ENCODE results near the gene ZBTB37. TPM values are rescaled to one million over a fixed set of nuclear protein-coding genes. Genes with fewer than 3 reads are reported as not detected.

Gene ZBTB37
- total and polyA plus RNA-seq, 2 of the 4 experiments (the other 2 are of a cell fraction), result 1.0 to 13.1 TPM

- H3K23ac ChIP-seq (ENCODE audit: low read depth, low read length), result no peak overlapping the region
- no peak for ATAC-seq (ENCODE audit: low read depth)
- no peak overlapping the region for H2BK120ac ChIP-seq (ENCODE audit: low read depth, low read length)
- no TSS peak for BruUV-seq (replicated peaks)
- no peaks in the 10 kb centered on the region for H3K9me3 ChIP-seq (ENCODE audit: control insufficient read depth, insufficient read depth, low read length)
- H2BK15ac ChIP-seq (ENCODE audit: low read depth, low read length), result no peak overlapping the region
- no peak overlapping the region for H3K4ac ChIP-seq (ENCODE audit: low read depth, low read length)
- no peak overlapping the region for H2AK5ac ChIP-seq (ENCODE audit: low read depth, low read length)
- H3K79me1 ChIP-seq (ENCODE audit: low read depth in 1 of 2, low read length in 2 of 2), result peaks cover 0 to 3% of the 10 kb centered on the region in 2 experiments; a peak in 1 of 4 replicates
- in situ Hi-C loops (cut with MboI; ENCODE audit: low sequenced_read_pairs), result no loop called here
- no peak overlapping the region for H4K8ac ChIP-seq (ENCODE audit: low read depth in 2 of 2, low read length in 2 of 2)
- H3K9ac ChIP-seq (ENCODE audit: low read depth, low read length), result no peak overlapping the region
- H2AFZ ChIP-seq (replicated peaks; ENCODE audit: low read length, poor library complexity), result no peak overlapping the region
- H3K4me1 ChIP-seq (ENCODE audit: control insufficient read depth, insufficient read depth, low read length), result no peaks in the 10 kb centered on the region
- no peak overlapping the region for H3K4me2 ChIP-seq (ENCODE audit: low read depth, low read length)
- TF ChIP-seq MAZ (IDR thresholded peaks at IDR 0.05; ENCODE audit: borderline replicate concordance, low read depth, low read length), result no peak
- TF ChIP-seq FOS (IDR thresholded peaks at IDR 0.05; ENCODE audit: low read depth, low read length), result no peak
- TF ChIP-seq MAFK (IDR thresholded peaks at IDR 0.05; ENCODE audit: low read depth, low read length), result no peak
- TF ChIP-seq POLR2A (IDR thresholded peaks at IDR 0.05; ENCODE audit: low read depth, low read length), result no peak
- no peak for TF ChIP-seq BHLHE40 (IDR thresholded peaks at IDR 0.05; ENCODE audit: low read depth, low read length)
- no peak for TF ChIP-seq RAD21 (IDR thresholded peaks at IDR 0.05; ENCODE audit: low read length)
- no peak for TF ChIP-seq MXI1 (IDR thresholded peaks at IDR 0.05; ENCODE audit: borderline replicate concordance, low read depth, low read length)
- no peak for TF ChIP-seq RCOR1 (IDR thresholded peaks at IDR 0.05; ENCODE audit: insufficient replicate concordance, low read length)
- TF ChIP-seq RFX5 (IDR thresholded peaks at IDR 0.05; ENCODE audit: low read depth, low read length), result no peak
- TF ChIP-seq SMC3 (IDR thresholded peaks at IDR 0.05; ENCODE audit: low read depth, low read length), result no peak
- TF ChIP-seq ELK1 (IDR thresholded peaks at IDR 0.05; ENCODE audit: borderline replicate concordance, low read depth, low read length), result no peak
- H3K14ac ChIP-seq (replicated peaks; ENCODE audit: low read depth, low read length), result no peak overlapping the region
- H3K36me3 ChIP-seq (ENCODE audit: control insufficient read depth, insufficient read depth, low read length), result peaks cover 13% of the 10 kb centered on the region
- no peaks in the 10 kb centered on the region; the same call in 1 of the 2 replicates for H3K9me1 ChIP-seq (ENCODE audit: insufficient read depth, low read length)
- H3K27ac ChIP-seq (ENCODE audit: insufficient read depth, low read length), result no peak overlapping the region
- H4K20me1 ChIP-seq (ENCODE audit: insufficient read depth, low read length), result no peaks in the 10 kb centered on the region
- H4K91ac ChIP-seq (ENCODE audit: insufficient read depth, low read depth, low read length), result no peak overlapping the region
- H3K4me3 ChIP-seq (ENCODE audit: insufficient read depth, low read depth, low read length), result no peak overlapping the region
- H4K5ac ChIP-seq (ENCODE audit: low read depth, low read length), result no peak overlapping the region
- H3K18ac ChIP-seq (ENCODE audit: low read depth, low read length), result no peak overlapping the region
- no peaks in the 10 kb centered on the region for H3K27me3 ChIP-seq (ENCODE audit: control insufficient read depth, insufficient read depth, low read length)
- H2AK9ac ChIP-seq (replicated peaks; ENCODE audit: low read depth, low read length, poor library complexity), result no peak overlapping the region
- dilution Hi-C loops (cut with HindIII; ENCODE audit: low sequenced_read_pairs, unreplicated experiment), result no loop called here
- DNase-seq, result no peak
- H2BK20ac ChIP-seq (ENCODE audit: low read depth, low read length), result no peak overlapping the region
- ChIA-PET CTCF (interaction anchor here (0.9 kb wide), 1 partner anchor 19 kb away, joined by 3 read pairs; no protein-coding TSS in a partner anchor), POLR2A (ENCODE audit: unreplicated experiment) (no interaction called here)
- H3K56ac ChIP-seq (ENCODE audit: extremely low read depth, insufficient read depth, low read length), result no peak overlapping the region
- H2BK5ac ChIP-seq (ENCODE audit: low read depth, low read length, poor library complexity, severe bottlenecking), result no peak overlapping the region
- intact Hi-C loops (cut with micrococcal nuclease), result no loop called here
These were observed 20.6 kb downstream of the ZBTB37 start for GRCh38 chr1:173888749-173889148.

All from IMR-90 (cell line).